DMS53 treated with DMSO at 0.1 percent for 48 hours (cell line): Measurements from ENCODE around the gene SRMS.

ENCODE experiments used
- DNase-seq: peaks from one replicate; lab custom pipeline; 2025; ENCODE audit not compliant: unreplicated experiment; lab: John Stamatoyannopoulos, UW

Gene SRMS

GRCh38 chr20:63503524-63503923, 44.0 kb downstream of the SRMS start:
- DNase-seq, result no peak

- DNase-seq, result no peak
Observed at GRCh38 chr20:63502671-63503172, 44.8 kb downstream of the SRMS start.

GRCh38 chr20:63501818-63502670, 45.5 kb downstream of the SRMS start:
- DNase-seq, result no peak

- no peak for DNase-seq
Observed at GRCh38 chr20:63500902-63501817, 46.4 kb downstream of the SRMS start.

GRCh38 chr20:63500151-63500901, 47.2 kb downstream of the SRMS start:
- no peak for DNase-seq

GRCh38 chr20:63499338-63499969, 48.1 kb downstream of the SRMS start:
- DNase-seq, result no peak

GRCh38 chr20:63498960-63499337, 48.6 kb downstream of the SRMS start, which contains the start of gene EEF1A2:
Gene EEF1A2, minus strand, starts transcription at chr20:63499083. Its CDS starts 1,320 bp downstream, at chr20:63497763.
- DNase-seq, result no peak

- DNase-seq, result no peak
Observed at GRCh38 chr20:63497946-63498935, 49.3 kb downstream of the SRMS start.

GRCh38 chr20:63497138-63497945, 50.2 kb downstream of the SRMS start:
- no peak for DNase-seq

- DNase-seq, result no peak
Observed at GRCh38 chr20:63496596-63497120, 50.9 kb downstream of the SRMS start.

- DNase-seq, result peak; percentile 16
Observed at GRCh38 chr20:63495741-63496595, 51.6 kb downstream of the SRMS start.

GRCh38 chr20:63495167-63495720, 52.3 kb downstream of the SRMS start:
- DNase-seq, result no peak

GRCh38 chr20:63494420-63495166, 53.0 kb downstream of the SRMS start:
- DNase-seq, result no peak

- no peak for DNase-seq
Observed at GRCh38 chr20:63494084-63494419, 53.5 kb downstream of the SRMS start.

GRCh38 chr20:63493563-63494020, 54.0 kb downstream of the SRMS start:
- no peak for DNase-seq

- DNase-seq, result no peak
Observed at GRCh38 chr20:63492982-63493381, 54.6 kb downstream of the SRMS start.
